ES-I3 (cell line): ENCODE results near the gene CAMK1.

ENCODE experiments used
- H3K36me3 ChIP-seq: 2 replicates; pipeline ENCODE4 v1.6.1; 2013; ENCODE audit warnings: mild to moderate bottlenecking, low read length, control low read depth, moderate library complexity; ENCODE audit not compliant: insufficient read depth
- H3K4me1 ChIP-seq: 2 replicates; pipeline ENCODE4 v1.6.1; 2013; ENCODE audit warnings: mild to moderate bottlenecking, control low read depth, low read length; ENCODE audit not compliant: insufficient read depth
- H3K9ac ChIP-seq: 2 replicates; pipeline ENCODE4 v1.6.1; 2013; ENCODE audit warnings: low read depth, mild to moderate bottlenecking, low read length, moderate library complexity
- H3K9me3 ChIP-seq: 2 replicates; pipeline ENCODE4 v1.6.1; 2013; ENCODE audit warnings: mild to moderate bottlenecking, low read length, moderate library complexity; ENCODE audit not compliant: control insufficient read depth, insufficient read depth

Gene CAMK1

DNA sequence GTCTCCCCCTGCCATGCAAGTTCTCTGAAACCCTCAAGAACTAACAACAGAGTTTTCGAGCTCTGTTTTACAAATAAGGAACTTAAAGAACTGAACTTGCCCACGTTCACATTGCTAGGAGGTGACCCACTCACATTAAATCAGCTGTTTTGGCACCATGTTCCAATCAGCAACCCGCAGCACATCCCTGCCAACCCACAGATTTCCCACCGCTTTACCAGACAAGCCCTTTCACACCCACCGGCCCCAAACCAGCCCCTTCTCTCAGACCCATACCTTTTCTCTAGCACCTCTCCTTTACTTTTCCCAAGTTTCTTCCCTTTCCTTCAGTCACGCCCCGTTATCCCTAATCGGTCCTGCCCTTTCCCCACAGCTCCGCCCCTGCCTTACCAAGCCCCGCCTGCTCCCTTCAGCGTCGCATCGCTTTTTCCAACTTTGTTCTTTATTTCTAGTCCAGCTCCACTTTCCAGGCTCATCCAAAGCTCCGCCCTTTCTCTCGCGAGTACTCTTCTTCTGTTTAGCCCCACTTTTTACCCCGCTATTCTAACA lies 39.0 kb downstream of the CAMK1 start:
- H3K36me3 ChIP-seq = no peaks in the 10 kb centered on the region; the same call in 1 of the 2 replicates
- no peaks in the 10 kb centered on the region for H3K9me3 ChIP-seq
- peaks cover 6% of the 10 kb centered on the region; the same call in 1 of the 2 replicates for H3K4me1 ChIP-seq
- H3K9ac ChIP-seq = peak overlapping the region; percentile 73; the same call in 1 of the 2 replicates

DNA sequence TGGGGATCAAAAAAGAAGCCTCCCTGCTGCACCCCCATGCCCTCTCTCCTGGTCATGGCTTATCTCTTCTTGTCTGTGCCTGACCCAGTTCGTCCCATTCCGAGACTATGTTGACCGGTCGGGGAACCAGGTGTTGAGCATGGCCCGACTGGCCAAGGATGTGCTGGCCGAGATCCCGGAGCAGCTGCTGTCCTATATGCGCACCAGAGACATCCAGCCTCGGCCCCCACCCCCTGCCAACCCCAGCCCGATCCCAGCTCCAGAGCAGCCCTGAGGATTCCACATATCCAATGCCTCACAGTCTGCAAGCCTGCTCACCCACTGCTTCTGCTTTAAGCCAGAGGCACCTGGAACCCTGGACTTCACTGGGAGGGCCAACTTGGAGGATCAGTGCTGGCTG lies 40.3 kb downstream of the CAMK1 start:
- Histone ChIP-seq H3K9ac (no peak overlapping the region), H3K9me3 (no peaks in the 10 kb centered on the region), H3K36me3 (no peaks in the 10 kb centered on the region), H3K4me1 (peaks cover 6% of the 10 kb centered on the region; the same call in 1 of the 2 replicates)

DNA sequence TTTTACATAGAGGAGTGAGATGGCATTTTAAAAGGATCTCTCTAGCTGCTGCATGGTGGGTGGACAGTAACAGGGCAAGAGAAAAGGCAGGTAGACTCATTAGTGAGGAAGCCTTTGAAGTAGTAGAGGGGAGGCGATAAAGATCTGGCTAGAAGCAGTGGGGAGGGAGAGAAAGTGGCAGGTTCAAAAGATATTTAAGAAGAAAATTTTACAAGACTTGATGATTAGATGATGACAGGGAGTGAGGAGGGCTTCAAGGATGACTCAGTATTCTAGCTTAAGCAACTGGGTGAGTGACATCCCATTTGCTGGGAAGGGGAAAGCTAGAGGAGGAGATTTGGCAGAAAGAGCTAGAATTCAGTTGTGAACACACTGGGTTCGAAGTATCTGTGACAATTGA lies 42.0 kb downstream of the CAMK1 start:
- no peaks in the 10 kb centered on the region for H3K36me3 ChIP-seq
- H3K4me1 ChIP-seq = peaks cover 4% of the 10 kb centered on the region; the same call in 1 of the 2 replicates
- H3K9ac ChIP-seq = no peak overlapping the region
- no peaks in the 10 kb centered on the region for H3K9me3 ChIP-seq

DNA sequence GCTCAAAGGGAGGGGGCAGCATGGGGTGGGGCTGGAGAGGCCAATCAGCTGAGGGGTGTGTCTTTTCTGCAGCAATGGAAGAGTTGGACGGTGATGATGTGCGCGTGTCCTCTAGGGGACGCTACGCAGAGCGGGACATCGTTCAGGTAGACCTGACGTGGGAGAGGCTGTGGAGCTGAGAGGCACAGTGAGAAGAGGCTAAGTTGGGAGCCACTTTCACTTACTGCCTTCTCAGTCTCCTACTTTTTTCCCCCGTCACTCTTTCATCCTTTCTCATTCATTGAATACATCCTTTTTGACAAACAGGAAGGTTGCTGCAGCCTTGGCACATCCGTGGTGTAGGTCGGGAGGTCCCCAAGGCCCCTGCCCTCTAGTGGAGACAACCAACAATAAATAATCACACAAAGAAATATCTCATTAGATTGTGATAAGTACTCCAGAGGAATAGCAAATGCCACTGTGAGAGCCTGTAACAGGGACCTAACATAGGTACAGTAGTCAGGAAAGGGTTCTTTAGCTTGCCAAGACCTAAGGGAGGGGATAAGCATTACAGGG lies 42.6 kb downstream of the CAMK1 start:
- Histone ChIP-seq H3K4me1 (no peaks in the 10 kb centered on the region; the same call in 1 of the 2 replicates), H3K36me3 (no peaks in the 10 kb centered on the region), H3K9ac (peak overlapping the region; percentile 48; the same call in 1 of the 2 replicates), H3K9me3 (no peaks in the 10 kb centered on the region)

DNA sequence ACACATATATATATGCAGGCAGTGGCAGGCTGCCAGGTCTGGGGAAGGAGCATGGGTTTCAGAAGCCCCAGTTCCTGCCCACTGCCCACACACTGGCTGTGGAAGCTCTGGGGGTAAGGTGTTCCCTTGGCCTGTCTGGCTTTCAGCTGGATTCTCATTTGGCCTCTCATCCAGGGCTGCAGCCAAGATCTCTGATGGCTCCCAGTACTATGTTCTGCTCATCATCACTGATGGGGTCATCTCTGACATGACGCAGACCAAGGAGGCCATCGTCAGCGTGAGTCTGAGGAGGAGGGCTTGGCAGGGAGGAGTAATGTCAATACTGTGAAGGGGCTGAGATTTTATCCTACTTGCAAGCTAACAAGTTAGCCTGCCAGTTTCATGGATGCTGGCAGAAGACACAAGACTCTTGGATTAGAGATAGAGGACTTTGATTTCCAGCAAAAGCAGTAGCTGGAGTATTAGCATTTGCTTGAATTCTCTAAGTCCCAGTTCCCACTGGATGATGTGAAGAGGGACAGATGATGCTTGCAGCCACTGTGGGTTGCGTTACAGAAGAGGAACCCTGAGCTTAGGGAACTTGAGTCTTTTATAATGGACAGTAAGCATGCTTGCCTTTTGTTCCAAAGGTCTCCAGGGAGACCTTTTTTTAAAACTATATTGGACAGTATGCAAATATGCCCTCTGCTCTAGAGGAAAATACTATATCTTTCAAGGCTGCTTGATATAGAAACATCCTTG lies 43.8 kb downstream of the CAMK1 start:
- Histone ChIP-seq H3K9me3 (no peaks in the 10 kb centered on the region), H3K9ac (no peak overlapping the region), H3K4me1 (no peaks in the 10 kb centered on the region)

DNA sequence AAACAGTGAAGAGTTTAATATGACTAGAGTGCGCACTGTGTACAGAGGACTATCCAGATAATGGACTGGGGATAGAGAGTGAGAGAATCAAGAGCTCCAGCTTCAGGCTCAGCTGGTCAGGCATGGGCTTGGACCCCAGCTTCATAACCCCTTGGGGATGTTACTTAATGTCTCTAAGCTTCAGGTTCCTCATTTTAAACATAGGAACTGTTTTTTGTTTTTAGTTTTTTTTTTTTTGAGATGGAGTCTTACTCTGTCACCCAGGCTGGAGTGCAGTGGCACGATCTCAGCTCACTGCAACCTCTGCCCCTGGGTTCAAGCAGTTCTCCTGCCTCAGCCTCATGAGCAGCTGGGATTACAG lies 48.1 kb downstream of the CAMK1 start:
- Histone ChIP-seq H3K9ac (no peak overlapping the region), H3K4me1 (no peaks in the 10 kb centered on the region), H3K36me3 (no peaks in the 10 kb centered on the region), H3K9me3 (no peaks in the 10 kb centered on the region)

More for the DNA sequence above, 43.8 kb downstream of the CAMK1 start:
- H3K36me3 ChIP-seq = no peaks in the 10 kb centered on the region

DNA sequence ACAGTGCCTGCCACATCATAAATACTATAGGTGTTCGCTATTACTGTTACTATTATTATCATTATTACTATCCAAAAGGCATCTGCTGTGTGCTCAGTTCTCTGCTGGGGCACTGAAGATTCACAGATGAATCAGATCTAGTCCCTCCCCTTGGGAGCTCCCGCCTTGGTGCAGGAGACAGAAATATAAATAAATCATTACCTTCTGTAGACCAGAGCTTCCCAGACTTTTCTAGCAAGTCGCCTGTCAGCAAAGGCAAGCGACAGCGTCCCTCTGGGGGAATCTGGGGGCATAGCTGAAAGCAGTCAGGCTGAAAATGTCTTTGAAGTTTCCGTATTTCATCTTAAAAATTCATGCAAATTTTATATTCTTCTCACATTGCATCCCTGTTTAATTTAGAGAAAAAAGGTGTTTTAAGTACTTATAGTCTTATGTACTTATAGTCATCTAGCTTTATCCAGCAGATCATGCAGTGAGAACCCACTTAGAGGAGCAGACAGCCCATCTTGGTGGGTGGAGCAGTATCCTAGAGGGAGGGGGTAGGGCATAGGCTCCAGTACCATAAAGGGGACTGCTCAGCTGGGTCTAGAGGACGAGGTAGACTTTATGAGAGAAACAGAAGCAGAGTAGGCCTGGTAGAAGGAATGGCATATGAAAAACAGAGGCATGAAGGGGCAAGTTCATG lies 48.6 kb downstream of the CAMK1 start:
- H3K4me1 ChIP-seq = no peaks in the 10 kb centered on the region
- no peak overlapping the region for H3K9ac ChIP-seq
- no peaks in the 10 kb centered on the region for H3K9me3 ChIP-seq
- no peaks in the 10 kb centered on the region for H3K36me3 ChIP-seq

DNA sequence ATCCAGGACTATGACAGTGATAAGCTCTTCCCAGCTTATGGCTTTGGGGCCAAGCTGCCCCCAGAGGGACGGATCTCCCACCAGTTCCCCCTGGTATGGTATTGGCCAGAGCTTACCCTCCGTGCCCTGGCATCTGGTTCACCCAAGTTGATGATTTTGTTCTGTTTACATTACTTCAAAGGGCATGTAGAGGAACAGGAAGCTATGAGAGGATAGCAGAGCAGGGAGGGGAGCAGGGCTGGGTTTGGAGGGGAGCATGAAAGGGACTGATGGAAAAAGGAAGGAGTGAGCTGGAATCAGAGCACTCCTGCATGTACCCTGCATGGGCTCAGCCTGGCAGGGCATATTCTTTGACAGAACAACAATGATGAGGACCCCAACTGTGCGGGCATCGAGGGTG lies 51.6 kb downstream of the CAMK1 start:
- no peak overlapping the region for H3K9ac ChIP-seq
- no peaks in the 10 kb centered on the region for H3K9me3 ChIP-seq

DNA sequence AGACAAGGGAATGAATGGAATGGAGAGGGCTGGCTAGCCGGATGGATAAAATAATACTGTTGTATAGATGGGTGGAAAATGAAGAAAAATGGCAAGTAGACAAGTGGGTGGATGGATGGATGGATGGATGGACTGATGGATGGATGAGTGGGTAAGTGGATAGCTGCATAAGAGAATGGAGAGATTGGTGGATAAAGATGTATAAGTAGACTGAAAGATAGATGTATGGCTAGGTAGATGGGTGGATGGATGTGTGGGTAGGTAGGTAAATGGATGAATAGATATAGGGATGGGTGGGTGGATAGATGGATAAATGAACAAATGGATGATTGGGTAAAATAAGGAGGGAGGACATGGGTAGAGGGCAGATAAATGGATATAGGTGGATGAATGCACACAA lies 52.2 kb downstream of the CAMK1 start:
- no peaks in the 10 kb centered on the region for H3K9me3 ChIP-seq
- no peaks in the 10 kb centered on the region for H3K36me3 ChIP-seq
- no peaks in the 10 kb centered on the region for H3K4me1 ChIP-seq
- no peak overlapping the region for H3K9ac ChIP-seq

More for the DNA sequence above, 51.6 kb downstream of the CAMK1 start:
- Histone ChIP-seq H3K36me3 (no peaks in the 10 kb centered on the region), H3K4me1 (no peaks in the 10 kb centered on the region)

DNA sequence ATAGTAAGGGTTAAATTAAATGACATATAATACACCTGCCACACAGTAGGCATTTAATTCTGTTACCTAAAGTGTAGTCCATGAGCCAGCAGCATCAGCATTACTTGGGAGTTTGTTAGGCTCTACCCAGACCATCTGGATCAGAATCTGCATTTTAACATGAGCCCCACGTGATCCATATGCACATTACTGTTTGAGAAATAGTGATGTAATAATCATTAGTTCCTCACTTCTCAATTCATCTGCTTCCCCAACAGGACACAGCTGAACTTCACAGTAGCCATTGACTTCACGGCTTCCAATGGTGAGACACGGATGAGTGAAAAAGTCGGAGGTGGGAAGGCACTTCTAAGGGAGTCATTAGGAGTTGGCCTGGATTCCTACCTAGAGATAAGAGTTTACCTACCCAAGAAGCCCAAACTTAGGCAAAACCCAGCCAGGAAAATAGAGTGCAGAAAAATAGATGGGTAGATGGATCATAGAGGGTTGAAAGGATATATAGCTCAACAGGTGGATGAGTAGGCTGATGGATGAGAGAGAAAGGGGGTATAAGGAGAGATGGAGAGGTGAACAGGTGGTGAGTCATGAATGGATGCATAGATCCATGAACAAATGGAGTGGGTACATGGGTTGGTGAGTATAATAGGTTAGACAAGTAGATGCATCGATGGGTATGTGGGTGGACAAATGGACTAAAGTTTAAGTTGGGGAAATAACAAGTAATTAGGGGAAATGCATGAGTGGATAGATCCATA lies 52.8 kb downstream of the CAMK1 start:
- no peaks in the 10 kb centered on the region for H3K9me3 ChIP-seq
- H3K9ac ChIP-seq = no peak overlapping the region
- no peaks in the 10 kb centered on the region for H3K4me1 ChIP-seq
- no peaks in the 10 kb centered on the region for H3K36me3 ChIP-seq

DNA sequence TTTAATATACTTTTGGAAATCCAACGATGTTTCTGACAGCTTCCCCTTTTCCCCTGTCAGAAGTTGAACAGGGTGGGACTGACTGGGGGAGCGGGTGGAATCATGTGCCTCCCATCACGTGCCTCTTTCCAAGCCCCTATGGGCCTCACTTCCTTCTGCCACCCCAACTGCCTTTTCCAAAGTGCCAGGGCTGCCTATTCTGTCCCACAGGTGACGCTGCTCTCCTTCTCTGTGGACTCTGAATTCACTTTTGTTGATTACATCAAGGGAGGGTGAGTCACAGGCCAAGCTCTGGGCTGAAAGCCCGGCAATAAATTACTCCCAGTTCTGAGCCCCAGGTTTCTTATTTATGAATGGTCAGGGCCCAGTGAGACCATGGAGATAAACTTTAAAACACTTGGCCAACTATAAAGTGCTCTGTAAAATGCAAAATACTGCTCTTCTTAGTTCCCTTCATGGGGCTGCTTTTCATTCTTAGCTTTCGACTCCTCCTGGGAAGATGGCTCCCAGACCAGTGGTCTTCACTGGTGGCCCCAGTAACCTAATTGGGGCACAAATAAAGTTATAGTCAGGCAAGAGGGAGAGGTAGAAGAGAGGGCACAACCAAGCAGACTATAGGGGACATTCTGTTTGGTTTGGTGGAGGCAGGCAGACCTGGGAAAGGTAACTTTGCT lies 53.8 kb downstream of the CAMK1 start:
- H3K36me3 ChIP-seq = no peaks in the 10 kb centered on the region
- no peaks in the 10 kb centered on the region for H3K9me3 ChIP-seq
- H3K4me1 ChIP-seq = no peaks in the 10 kb centered on the region
- no peak overlapping the region for H3K9ac ChIP-seq

DNA sequence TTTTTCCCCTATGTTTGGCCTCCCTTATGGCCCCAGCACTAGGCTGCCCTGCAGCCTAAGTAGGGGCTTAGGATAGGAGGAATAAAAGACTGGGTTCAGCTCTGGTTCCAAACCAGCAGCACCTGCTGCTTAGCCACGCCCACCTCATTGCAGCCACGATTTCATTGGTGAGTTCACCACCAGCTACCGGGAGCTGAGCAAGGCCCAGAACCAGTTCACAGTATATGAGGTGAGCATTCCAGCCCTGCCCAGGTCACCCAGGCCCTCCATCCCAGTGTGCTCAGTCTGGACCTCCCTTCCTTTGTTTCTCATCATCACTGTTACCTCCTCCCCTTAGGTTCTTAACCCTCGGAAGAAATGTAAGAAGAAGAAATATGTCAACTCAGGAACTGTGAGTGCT lies 54.6 kb downstream of the CAMK1 start:
- H3K9me3 ChIP-seq = no peaks in the 10 kb centered on the region
- no peaks in the 10 kb centered on the region for H3K4me1 ChIP-seq
- no peak overlapping the region for H3K9ac ChIP-seq
- H3K36me3 ChIP-seq = no peaks in the 10 kb centered on the region

DNA sequence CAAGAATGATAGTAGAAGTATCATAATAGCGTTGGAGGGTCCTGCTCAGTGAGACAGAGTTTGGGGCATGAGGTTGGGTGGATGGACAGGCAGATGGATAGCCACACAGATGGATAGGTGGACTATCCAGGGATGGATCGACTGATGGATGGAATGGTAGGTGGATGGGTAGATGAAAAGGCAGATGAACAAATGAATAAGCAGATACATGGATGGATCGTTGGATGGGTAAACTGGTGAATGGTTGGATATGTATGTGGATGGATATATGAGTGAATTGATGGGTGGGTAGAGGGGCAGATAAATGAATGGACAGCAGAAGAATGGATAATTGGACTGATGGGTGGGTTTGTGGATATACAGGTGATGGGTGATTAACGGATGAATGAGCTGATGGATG lies 56.6 kb downstream of the CAMK1 start:
- Histone ChIP-seq H3K9me3 (no peaks in the 10 kb centered on the region), H3K4me1 (no peaks in the 10 kb centered on the region), H3K36me3 (no peaks in the 10 kb centered on the region), H3K9ac (no peak overlapping the region)

DNA sequence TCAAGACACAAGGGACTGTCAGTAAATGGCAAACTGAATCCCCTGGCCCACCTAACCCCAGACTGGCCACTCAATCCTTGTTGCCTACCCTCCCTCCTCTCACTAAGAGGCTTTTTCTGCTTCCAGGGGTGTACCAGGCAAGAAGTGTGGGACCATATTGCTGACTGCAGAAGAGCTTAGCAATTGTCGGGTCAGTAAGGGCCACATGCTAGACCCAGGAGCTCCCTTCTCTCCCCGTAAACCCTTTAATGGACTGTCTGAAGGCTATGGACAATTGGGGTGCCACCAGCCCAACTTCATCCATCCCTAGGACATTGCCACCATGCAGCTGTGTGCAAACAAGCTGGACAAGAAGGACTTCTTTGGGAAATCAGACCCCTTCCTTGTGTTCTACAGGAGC lies 57.3 kb downstream of the CAMK1 start:
- H3K9ac ChIP-seq = no peak overlapping the region
- H3K36me3 ChIP-seq = no peaks in the 10 kb centered on the region
- H3K4me1 ChIP-seq = no peaks in the 10 kb centered on the region

More for the DNA sequence above, 57.3 kb downstream of the CAMK1 start:
- H3K9me3 ChIP-seq = no peaks in the 10 kb centered on the region
